ENCODE results near the gene EMX2. TPM values are rescaled to one million over a fixed set of nuclear protein-coding genes. Genes with fewer than 3 reads are reported as not detected.

The EMX2 gene
- total and polyA plus RNA-seq, 10 of the 15 experiments (the other 5 are each of a cell fraction or from before 2014, with no cell fraction given) = 0.12 TPM; not detected in 9

DNA sequence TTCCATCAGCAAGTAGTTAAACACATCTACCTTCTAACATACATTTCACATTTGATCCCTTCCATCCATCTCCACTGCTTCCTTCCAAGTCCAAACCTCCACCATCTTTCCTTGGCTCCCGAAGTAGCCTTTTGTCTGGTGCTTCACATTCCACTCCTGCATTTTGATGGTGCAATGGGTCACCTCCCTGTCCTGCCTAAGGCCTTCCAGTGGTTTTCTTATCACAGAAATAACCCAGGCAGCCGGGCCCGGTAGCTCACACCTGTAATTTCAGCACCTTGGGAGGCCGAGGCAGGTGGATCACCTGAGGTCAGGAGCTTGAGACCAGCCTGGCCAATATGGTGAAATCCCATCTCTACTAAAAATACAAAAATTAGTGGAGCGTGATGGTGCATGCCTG lies 44.5 kb downstream of the EMX2 start:
- H3K9me3 ChIP-seq (replicated peaks; ENCODE audit: control insufficient read depth, insufficient read depth, low read length) = no peaks in the 10 kb centered on the region
- 32% methylated on average over 5 of the region's 5 CpGs for WGBS (ENCODE audit: insufficient coverage, insufficient replicate concordance, low lambda C conversion rate, missing lambda C conversion rate)
- no peaks in the 10 kb centered on the region for H4K20me1 ChIP-seq (ENCODE audit: control insufficient read depth, insufficient read depth)

More for the DNA sequence above, 44.5 kb downstream of the EMX2 start:
- no peaks in the 10 kb centered on the region for H3K36me3 ChIP-seq (ENCODE audit: control insufficient read depth in 2 of 2, insufficient read depth in 2 of 2, low read length in 1 of 2)
- RAD21 ChIA-PET (ENCODE audit: unreplicated experiment) = no interaction called here
- no peak for DNase-seq (ENCODE audit: low read depth, low spot score)
- H3K4me1 ChIP-seq (ENCODE audit: control insufficient read depth, insufficient read depth, low read length) = no peaks in the 10 kb centered on the region
- CTCF ChIA-PET = no interaction called here
- in situ Hi-C loops (cut with MboI) = no loop called here
- no peaks in the 10 kb centered on the region for H3K79me2 ChIP-seq (ENCODE audit: control insufficient read depth, insufficient read depth, low read length)
- no peak for ATAC-seq
- no peaks in the 10 kb centered on the region; a peak in 1 of 4 replicates for H3K27me3 ChIP-seq (replicated peaks in 1 of 2; ENCODE audit: control insufficient read depth in 2 of 2, insufficient read depth in 2 of 2, low read length in 1 of 2)
- no peak for FAIRE-seq
- no peak overlapping the region for H2AFZ ChIP-seq (ENCODE audit: control insufficient read depth, low read depth, low read length)
- SMC1A ChIA-PET (ENCODE audit: uncharacterized antibody, unreplicated experiment) = no interaction called here
- no peak overlapping the region for H3K27ac ChIP-seq (ENCODE audit: control insufficient read depth, insufficient read depth)
- no peak overlapping the region for H3K4me3 ChIP-seq
- TF ChIP-seq CBX5 (IDR thresholded peaks at IDR 0.05; ENCODE audit: low read depth) = no peak
- no peak for TF ChIP-seq NFYB (IDR thresholded peaks at IDR 0.05; ENCODE audit: insufficient read depth, low read depth, low read length)
- no peak for TF ChIP-seq SPI1 (IDR thresholded peaks at IDR 0.05; ENCODE audit: borderline replicate concordance, insufficient read depth, low read depth, low read length)
- no peak for TF ChIP-seq RAD21 (IDR thresholded peaks at IDR 0.05; ENCODE audit: insufficient read depth, low read depth, low read length)
- TF ChIP-seq, protein P1, sequence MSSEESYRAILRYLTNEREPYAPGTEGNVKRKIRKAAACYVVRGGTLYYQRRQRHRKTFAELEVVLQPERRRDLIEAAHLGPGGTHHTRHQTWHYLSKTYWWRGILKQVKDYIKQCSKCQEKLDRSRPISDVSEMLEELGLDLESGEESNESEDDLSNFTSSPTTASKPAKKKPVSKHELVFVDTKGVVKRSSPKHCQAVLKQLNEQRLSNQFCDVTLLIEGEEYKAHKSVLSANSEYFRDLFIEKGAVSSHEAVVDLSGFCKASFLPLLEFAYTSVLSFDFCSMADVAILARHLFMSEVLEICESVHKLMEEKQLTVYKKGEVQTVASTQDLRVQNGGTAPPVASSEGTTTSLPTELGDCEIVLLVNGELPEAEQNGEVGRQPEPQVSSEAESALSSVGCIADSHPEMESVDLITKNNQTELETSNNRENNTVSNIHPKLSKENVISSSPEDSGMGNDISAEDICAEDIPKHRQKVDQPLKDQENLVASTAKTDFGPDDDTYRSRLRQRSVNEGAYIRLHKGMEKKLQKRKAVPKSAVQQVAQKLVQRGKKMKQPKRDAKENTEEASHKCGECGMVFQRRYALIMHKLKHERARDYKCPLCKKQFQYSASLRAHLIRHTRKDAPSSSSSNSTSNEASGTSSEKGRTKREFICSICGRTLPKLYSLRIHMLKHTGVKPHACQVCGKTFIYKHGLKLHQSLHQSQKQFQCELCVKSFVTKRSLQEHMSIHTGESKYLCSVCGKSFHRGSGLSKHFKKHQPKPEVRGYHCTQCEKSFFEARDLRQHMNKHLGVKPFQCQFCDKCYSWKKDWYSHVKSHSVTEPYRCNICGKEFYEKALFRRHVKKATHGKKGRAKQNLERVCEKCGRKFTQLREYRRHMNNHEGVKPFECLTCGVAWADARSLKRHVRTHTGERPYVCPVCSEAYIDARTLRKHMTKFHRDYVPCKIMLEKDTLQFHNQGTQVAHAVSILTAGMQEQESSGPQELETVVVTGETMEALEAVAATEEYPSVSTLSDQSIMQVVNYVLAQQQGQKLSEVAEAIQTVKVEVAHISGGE (CRISPR knock-in tag; IDR thresholded peaks at IDR 0.05) = no peak
- TF ChIP-seq TCF12 (IDR thresholded peaks at IDR 0.05; ENCODE audit: low read depth, low read length) = no peak
- TF ChIP-seq ETV6 (conservative IDR thresholded peaks at IDR 0.05 in 1 of 2, IDR thresholded peaks at IDR 0.05 in 1 of 2; ENCODE audit: borderline replicate concordance in 1 of 2, low read depth in 1 of 2) = no peak
- no peak for TF ChIP-seq TCF3 (IDR thresholded peaks at IDR 0.05; ENCODE audit: borderline replicate concordance, insufficient read depth, low read depth, low read length)
- TF ChIP-seq, protein P2, sequence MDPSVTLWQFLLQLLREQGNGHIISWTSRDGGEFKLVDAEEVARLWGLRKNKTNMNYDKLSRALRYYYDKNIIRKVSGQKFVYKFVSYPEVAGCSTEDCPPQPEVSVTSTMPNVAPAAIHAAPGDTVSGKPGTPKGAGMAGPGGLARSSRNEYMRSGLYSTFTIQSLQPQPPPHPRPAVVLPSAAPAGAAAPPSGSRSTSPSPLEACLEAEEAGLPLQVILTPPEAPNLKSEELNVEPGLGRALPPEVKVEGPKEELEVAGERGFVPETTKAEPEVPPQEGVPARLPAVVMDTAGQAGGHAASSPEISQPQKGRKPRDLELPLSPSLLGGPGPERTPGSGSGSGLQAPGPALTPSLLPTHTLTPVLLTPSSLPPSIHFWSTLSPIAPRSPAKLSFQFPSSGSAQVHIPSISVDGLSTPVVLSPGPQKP (IDR thresholded peaks at IDR 0.05; ENCODE audit: low read depth, low read length) = no peak
- TF ChIP-seq, protein P3, sequence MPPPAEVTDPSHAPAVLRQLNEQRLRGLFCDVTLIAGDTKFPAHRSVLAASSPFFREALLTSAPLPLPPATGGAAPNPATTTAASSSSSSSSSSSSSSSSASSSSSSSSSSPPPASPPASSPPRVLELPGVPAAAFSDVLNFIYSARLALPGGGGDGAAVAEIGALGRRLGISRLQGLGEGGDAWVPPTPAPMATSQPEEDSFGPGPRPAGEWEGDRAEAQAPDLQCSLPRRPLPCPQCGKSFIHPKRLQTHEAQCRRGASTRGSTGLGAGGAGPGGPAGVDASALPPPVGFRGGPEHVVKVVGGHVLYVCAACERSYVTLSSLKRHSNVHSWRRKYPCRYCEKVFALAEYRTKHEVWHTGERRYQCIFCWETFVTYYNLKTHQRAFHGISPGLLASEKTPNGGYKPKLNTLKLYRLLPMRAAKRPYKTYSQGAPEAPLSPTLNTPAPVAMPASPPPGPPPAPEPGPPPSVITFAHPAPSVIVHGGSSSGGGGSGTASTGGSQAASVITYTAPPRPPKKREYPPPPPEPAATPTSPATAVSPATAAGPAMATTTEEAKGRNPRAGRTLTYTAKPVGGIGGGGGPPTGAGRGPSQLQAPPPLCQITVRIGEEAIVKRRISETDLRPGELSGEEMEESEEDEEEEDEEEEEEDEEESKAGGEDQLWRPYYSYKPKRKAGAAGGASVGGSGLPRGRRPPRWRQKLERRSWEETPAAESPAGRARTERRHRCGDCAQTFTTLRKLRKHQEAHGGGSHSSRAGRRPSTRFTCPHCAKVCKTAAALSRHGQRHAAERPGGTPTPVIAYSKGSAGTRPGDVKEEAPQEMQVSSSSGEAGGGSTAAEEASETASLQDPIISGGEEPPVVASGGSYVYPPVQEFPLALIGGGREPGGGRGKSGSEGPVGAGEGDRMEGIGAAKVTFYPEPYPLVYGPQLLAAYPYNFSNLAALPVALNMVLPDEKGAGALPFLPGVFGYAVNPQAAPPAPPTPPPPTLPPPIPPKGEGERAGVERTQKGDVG (CRISPR knock-in tag; IDR thresholded peaks at IDR 0.05) = no peak
- no peak for TF ChIP-seq MYC (IDR thresholded peaks at IDR 0.05; ENCODE audit: insufficient read depth, insufficient read length, insufficient replicate concordance, low read length, severe bottlenecking)
- no peak for TF ChIP-seq NFIC (IDR thresholded peaks at IDR 0.05; ENCODE audit: low read depth, low read length)
- TF ChIP-seq MXI1 (IDR thresholded peaks at IDR 0.05; ENCODE audit: low read depth, low read length) = no peak
- TF ChIP-seq NFXL1 (IDR thresholded peaks at IDR 0.05; ENCODE audit: borderline replicate concordance) = no peak
- TF ChIP-seq ZNF24 (IDR thresholded peaks at IDR 0.05) = no peak
- TF ChIP-seq HDAC6 (IDR thresholded peaks at IDR 0.05; ENCODE audit: unreplicated experiment) = no peak
- TF ChIP-seq SMARCA5 (IDR thresholded peaks at IDR 0.05) = no peak
- TF ChIP-seq TBL1XR1 (IDR thresholded peaks at IDR 0.05; ENCODE audit: low read depth, low read length) = no peak
- intact Hi-C loops (cut with micrococcal nuclease; ENCODE audit: unreplicated experiment) = no loop called here
- POLR2A ChIA-PET = no interaction called here
- no peak overlapping the region for H3K4me2 ChIP-seq (ENCODE audit: control insufficient read depth, insufficient read depth)
- H3K9ac ChIP-seq (ENCODE audit: control insufficient read depth, insufficient read depth, low read length) = no peak overlapping the region
- BruUV-seq (replicated peaks) = no TSS peak

Data from GM12878 (cell line).